ENCODE data around the gene SPRR1B.
"Not testable (repeated sequence)": the region's sequence is repeated elsewhere in the genome, so short reads cannot be mapped to it uniquely, and the experiment has no call there.

Gene SPRR1B

GRCh38 chr1:153040950-153041631, 10.1 kb downstream of the SPRR1B start, which contains the start of gene SPRR2D:
Gene SPRR2D (minus strand): TSS chr1:153041120. CDS start chr1:153040346, 774 bp downstream.
- no peak for DNase-seq

- no peak for DNase-seq
These were observed 18.2 kb downstream of the SPRR1B start for GRCh38 chr1:153049211-153049610.

- DNase-seq: not testable (repeated sequence)
These were observed 25.1 kb downstream of the SPRR1B start for GRCh38 chr1:153056111-153056510.

GRCh38 chr1:153057375-153057774, 26.4 kb downstream of the SPRR1B start, which contains the start of gene SPRR2A:
Gene SPRR2A (minus strand): TSS chr1:153057512. CDS start chr1:153056735, 777 bp downstream.
- no peak for DNase-seq

GRCh38 chr1:153058154-153058553, 27.2 kb downstream of the SPRR1B start:
- no peak for DNase-seq

GRCh38 chr1:153058826-153059784, 28.1 kb downstream of the SPRR1B start:
- DNase-seq: no peak

- DNase-seq: no peak
These were observed 39.2 kb downstream of the SPRR1B start for GRCh38 chr1:153070243-153070642.

GRCh38 chr1:153071511-153071910, 40.5 kb downstream of the SPRR1B start, which contains the start of gene SPRR2B:
Gene SPRR2B (minus strand): TSS chr1:153071611. CDS start chr1:153070839, 772 bp downstream.
- DNase-seq: no peak

- no peak for DNase-seq
These were observed 42.1 kb downstream of the SPRR1B start for GRCh38 chr1:153072806-153073726.

- DNase-seq: no peak
These were observed 50.7 kb downstream of the SPRR1B start for GRCh38 chr1:153081736-153082135.

Data from T-helper 1 cell (primary cell).